Measurements from ENCODE around the gene CAMKMT.

DNA sequence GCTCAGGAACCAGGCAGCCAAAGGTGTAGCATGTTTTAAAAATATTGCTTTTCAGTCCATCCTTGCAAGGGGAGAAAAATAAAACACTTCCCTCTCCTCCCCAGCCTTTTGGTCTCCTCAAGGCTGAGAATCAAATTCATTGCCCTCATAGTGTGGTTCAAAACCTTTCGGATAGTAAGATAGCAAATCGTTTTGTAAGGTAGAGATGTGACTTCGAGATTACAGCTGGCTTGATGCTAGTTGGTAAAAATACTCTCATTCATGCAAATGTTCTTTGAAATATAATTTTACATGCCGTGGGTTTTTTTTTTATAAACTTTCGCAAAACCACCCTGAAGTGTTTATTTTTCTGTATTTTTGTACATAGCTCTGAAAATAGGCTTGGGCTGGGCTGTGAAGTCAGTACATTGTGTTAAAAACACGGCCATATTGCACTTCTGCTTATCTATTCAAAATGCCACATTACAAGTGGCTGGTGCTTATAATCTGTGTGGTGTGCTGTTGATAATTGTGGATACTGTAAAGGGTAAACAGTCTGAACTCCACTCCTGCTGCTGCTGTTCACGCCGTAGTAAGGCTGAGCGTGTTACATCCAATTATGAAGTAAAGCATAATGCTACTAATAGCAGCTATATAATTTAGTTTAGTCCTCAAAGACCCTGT is 407.7 kb downstream of the CAMKMT start:
- no peak for TF ChIP-seq CREB1 (CRISPR knock-in tag; IDR thresholded peaks at IDR 0.05; ENCODE audit: low read depth)
- TF ChIP-seq, protein P1, sequence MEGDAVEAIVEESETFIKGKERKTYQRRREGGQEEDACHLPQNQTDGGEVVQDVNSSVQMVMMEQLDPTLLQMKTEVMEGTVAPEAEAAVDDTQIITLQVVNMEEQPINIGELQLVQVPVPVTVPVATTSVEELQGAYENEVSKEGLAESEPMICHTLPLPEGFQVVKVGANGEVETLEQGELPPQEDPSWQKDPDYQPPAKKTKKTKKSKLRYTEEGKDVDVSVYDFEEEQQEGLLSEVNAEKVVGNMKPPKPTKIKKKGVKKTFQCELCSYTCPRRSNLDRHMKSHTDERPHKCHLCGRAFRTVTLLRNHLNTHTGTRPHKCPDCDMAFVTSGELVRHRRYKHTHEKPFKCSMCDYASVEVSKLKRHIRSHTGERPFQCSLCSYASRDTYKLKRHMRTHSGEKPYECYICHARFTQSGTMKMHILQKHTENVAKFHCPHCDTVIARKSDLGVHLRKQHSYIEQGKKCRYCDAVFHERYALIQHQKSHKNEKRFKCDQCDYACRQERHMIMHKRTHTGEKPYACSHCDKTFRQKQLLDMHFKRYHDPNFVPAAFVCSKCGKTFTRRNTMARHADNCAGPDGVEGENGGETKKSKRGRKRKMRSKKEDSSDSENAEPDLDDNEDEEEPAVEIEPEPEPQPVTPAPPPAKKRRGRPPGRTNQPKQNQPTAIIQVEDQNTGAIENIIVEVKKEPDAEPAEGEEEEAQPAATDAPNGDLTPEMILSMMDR (conservative IDR thresholded peaks at IDR 0.05; ENCODE audit: low read depth in 2 of 2): no peak
- no peak for TF ChIP-seq EZH2phosphoT487 (IDR thresholded peaks at IDR 0.05; ENCODE audit: unreplicated experiment)
- TF ChIP-seq POLR2AphosphoS5 (IDR thresholded peaks at IDR 0.05; ENCODE audit: low read depth): no peak
- TF ChIP-seq EZH2 (IDR thresholded peaks at IDR 0.05; ENCODE audit: low read depth, unreplicated experiment): no peak
- TF ChIP-seq, protein P2, sequence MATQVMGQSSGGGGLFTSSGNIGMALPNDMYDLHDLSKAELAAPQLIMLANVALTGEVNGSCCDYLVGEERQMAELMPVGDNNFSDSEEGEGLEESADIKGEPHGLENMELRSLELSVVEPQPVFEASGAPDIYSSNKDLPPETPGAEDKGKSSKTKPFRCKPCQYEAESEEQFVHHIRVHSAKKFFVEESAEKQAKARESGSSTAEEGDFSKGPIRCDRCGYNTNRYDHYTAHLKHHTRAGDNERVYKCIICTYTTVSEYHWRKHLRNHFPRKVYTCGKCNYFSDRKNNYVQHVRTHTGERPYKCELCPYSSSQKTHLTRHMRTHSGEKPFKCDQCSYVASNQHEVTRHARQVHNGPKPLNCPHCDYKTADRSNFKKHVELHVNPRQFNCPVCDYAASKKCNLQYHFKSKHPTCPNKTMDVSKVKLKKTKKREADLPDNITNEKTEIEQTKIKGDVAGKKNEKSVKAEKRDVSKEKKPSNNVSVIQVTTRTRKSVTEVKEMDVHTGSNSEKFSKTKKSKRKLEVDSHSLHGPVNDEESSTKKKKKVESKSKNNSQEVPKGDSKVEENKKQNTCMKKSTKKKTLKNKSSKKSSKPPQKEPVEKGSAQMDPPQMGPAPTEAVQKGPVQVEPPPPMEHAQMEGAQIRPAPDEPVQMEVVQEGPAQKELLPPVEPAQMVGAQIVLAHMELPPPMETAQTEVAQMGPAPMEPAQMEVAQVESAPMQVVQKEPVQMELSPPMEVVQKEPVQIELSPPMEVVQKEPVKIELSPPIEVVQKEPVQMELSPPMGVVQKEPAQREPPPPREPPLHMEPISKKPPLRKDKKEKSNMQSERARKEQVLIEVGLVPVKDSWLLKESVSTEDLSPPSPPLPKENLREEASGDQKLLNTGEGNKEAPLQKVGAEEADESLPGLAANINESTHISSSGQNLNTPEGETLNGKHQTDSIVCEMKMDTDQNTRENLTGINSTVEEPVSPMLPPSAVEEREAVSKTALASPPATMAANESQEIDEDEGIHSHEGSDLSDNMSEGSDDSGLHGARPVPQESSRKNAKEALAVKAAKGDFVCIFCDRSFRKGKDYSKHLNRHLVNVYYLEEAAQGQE (IDR thresholded peaks at IDR 0.05; ENCODE audit: unreplicated experiment): no peak

All from GM23338 (cell line).